ENCODE results near the gene VDR. TPM values are rescaled to one million over a fixed set of nuclear protein-coding genes. Genes with fewer than 3 reads are reported as not detected.

Gene VDR
- polyA plus RNA-seq, 1 donor from 2014 or later = not detected

DNA sequence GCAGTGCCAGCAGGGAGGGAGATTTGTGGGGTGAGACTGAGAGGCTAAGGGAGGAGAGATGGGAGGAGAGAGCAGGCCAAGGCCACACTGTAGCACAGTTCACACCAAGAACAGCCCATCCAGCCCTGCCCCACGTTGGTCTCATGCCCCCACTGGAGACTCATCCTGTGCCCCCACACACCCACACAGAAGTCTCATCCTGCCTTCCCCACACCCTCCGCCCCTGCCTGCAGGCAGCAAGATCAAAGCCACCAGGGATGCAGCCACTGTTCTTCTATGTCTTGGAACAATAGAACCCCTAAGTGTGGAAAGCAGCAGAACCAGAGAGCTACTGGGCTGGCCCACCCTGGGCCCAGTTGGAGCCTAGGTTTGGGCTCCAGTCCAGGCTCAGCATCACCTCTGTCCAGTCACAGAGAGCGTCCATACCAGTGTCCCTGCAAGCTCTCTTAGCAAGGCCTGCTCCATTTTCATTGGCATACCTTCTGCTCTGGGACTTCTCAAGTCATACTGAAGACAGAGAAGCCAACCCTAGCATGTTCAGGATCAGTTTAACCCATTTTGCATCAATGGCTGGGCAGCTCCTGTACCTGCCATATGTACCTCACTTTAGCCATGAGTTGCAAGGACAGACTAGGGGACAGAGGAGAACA is 53.4 kb downstream of the VDR start:
- Histone ChIP-seq H3F3A (ENCODE audit: insufficient read depth, low read length, poor library complexity, severe bottlenecking) (no peaks in the 10 kb centered on the region), H3K4me3 (ENCODE audit: low read length) (no peak overlapping the region), H3K36me3 (ENCODE audit: insufficient read depth, low read length) (no peaks in the 10 kb centered on the region), H3K4me2 (ENCODE audit: low read length) (no peak overlapping the region), H3K9me2 (ENCODE audit: insufficient read depth, low read length) (no peaks in the 10 kb centered on the region), H3K79me2 (replicated peaks; ENCODE audit: insufficient read depth, low read length) (no peaks in the 10 kb centered on the region), H3K27ac (ENCODE audit: low read length) (no peak overlapping the region), H2AFZ (ENCODE audit: low read depth, low read length) (no peak overlapping the region), H3K9ac (ENCODE audit: low read length) (no peak overlapping the region), H4K20me1 (ENCODE audit: insufficient read depth) (no peaks in the 10 kb centered on the region), H3K9me3 (ENCODE audit: low read length) (no peaks in the 10 kb centered on the region), H3K27me3 (ENCODE audit: insufficient read depth, low read depth, low read length) (no peaks in the 10 kb centered on the region)
- no peak for TF ChIP-seq TAF1 (IDR thresholded peaks at IDR 0.05; ENCODE audit: low read depth)
- no peak for TF ChIP-seq SMC3 (conservative IDR thresholded peaks at IDR 0.05; ENCODE audit: poor library complexity)
- no peak for TF ChIP-seq RAD21 (conservative IDR thresholded peaks at IDR 0.05)
- no peak for TF ChIP-seq EP300 (conservative IDR thresholded peaks at IDR 0.05; ENCODE audit: poor library complexity, severe bottlenecking)
- TF ChIP-seq, protein P1, sequence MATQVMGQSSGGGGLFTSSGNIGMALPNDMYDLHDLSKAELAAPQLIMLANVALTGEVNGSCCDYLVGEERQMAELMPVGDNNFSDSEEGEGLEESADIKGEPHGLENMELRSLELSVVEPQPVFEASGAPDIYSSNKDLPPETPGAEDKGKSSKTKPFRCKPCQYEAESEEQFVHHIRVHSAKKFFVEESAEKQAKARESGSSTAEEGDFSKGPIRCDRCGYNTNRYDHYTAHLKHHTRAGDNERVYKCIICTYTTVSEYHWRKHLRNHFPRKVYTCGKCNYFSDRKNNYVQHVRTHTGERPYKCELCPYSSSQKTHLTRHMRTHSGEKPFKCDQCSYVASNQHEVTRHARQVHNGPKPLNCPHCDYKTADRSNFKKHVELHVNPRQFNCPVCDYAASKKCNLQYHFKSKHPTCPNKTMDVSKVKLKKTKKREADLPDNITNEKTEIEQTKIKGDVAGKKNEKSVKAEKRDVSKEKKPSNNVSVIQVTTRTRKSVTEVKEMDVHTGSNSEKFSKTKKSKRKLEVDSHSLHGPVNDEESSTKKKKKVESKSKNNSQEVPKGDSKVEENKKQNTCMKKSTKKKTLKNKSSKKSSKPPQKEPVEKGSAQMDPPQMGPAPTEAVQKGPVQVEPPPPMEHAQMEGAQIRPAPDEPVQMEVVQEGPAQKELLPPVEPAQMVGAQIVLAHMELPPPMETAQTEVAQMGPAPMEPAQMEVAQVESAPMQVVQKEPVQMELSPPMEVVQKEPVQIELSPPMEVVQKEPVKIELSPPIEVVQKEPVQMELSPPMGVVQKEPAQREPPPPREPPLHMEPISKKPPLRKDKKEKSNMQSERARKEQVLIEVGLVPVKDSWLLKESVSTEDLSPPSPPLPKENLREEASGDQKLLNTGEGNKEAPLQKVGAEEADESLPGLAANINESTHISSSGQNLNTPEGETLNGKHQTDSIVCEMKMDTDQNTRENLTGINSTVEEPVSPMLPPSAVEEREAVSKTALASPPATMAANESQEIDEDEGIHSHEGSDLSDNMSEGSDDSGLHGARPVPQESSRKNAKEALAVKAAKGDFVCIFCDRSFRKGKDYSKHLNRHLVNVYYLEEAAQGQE (IDR thresholded peaks at IDR 0.05; ENCODE audit: borderline replicate concordance) = no peak
- no peak for TF ChIP-seq POLR2AphosphoS5 (IDR thresholded peaks at IDR 0.05)
- no peak for TF ChIP-seq EZH2 (IDR thresholded peaks at IDR 0.05; ENCODE audit: borderline replicate concordance, insufficient read depth, low read length, poor library complexity, severe bottlenecking)
- no peak for TF ChIP-seq CTCF (IDR thresholded peaks at IDR 0.05; ENCODE audit: poor library complexity, severe bottlenecking)
- TF ChIP-seq MXI1 (conservative IDR thresholded peaks at IDR 0.05; ENCODE audit: poor library complexity, severe bottlenecking) = no peak

DNA sequence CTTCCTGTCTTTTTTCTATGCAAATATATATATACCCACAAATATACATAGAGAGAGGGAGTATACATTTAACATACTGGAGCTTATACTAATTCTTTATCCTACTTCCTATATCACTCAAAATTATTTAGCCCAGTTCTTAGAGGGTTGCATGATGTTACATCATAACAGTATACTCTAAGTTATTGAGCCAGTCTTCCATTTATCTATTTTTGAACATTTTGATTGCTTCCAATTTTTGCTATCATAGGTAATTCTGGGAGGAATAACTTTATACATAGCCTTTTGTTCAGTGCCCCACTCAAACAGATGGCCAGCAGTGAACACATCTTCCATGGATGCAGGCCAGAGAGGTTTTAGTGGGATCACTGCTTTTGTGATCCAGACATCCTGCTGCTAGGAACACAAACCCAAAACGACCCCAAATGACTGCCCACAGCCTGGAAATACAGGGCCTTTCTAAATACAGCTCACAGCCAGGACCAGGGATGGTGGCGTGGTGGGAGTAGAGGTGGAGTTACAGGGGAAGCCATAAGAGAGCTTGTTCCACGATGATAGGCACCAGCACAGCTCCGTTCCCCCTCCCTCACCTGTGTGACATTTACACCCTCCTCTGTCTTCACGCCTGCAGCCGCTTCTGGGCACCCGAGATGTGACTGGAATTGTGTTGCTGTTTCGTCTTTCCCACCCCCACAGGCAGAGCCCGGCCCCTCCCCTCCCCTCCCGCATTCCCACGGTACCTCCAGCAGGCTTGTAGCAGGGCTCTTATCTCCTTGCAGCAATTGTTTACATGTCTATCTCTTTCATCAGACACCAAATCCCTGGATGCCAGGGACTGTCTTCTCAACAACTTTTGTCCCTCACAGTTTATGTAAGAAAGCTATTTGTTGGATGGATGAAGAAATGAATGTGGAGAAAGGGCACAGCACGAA is 54.4 kb downstream of the VDR start:
- Histone ChIP-seq H4K20me1 (ENCODE audit: insufficient read depth) (no peaks in the 10 kb centered on the region), H3K4me2 (ENCODE audit: low read length) (no peak overlapping the region), H2AFZ (ENCODE audit: low read depth, low read length) (no peak overlapping the region), H3F3A (ENCODE audit: insufficient read depth, low read length, poor library complexity, severe bottlenecking) (no peaks in the 10 kb centered on the region), H3K9me2 (ENCODE audit: insufficient read depth, low read length) (no peaks in the 10 kb centered on the region), H3K27ac (ENCODE audit: low read length) (no peak overlapping the region), H3K36me3 (ENCODE audit: insufficient read depth, low read length) (no peaks in the 10 kb centered on the region), H3K4me3 (ENCODE audit: low read length) (no peak overlapping the region), H3K9me3 (ENCODE audit: low read length) (no peaks in the 10 kb centered on the region), H3K27me3 (ENCODE audit: insufficient read depth, low read depth, low read length) (no peaks in the 10 kb centered on the region), H3K9ac (ENCODE audit: low read length) (no peak overlapping the region), H3K79me2 (replicated peaks; ENCODE audit: insufficient read depth, low read length) (no peaks in the 10 kb centered on the region)
- TF ChIP-seq TAF1 (IDR thresholded peaks at IDR 0.05; ENCODE audit: low read depth) (no peak), MXI1 (conservative IDR thresholded peaks at IDR 0.05; ENCODE audit: poor library complexity, severe bottlenecking) (no peak), CTCF (IDR thresholded peaks at IDR 0.05; ENCODE audit: poor library complexity, severe bottlenecking) (no peak), POLR2AphosphoS5 (IDR thresholded peaks at IDR 0.05) (no peak)
- TF ChIP-seq, protein P1 (IDR thresholded peaks at IDR 0.05; ENCODE audit: borderline replicate concordance) = no peak
